Iris pigment epithelial cell (primary cell): ENCODE data around the gene PRKCE.

Experiments used
- DNase-seq: peaks from one replicate; pipeline ENCODE4 v3.0.0-alpha.2; 2011; ENCODE audit warnings: low read depth

Gene PRKCE

DNA sequence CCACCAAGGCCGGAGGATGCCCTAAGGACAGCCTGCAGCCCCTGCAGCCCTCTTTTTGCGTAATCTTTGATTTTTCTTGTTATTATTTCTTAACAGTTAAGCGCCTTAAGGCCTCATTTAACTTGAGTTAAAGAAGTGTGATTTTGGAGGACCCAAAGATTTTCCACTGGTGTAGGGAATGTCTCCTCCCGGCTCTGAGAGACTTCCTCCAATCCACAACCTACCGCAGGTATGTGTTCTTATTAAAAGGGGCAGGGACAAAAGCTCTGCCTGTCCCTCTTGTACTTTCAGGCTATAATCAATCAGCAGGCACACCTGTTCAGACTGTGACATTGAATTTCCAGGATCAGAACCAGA is 285.1 kb downstream of the PRKCE start:
- no peak for DNase-seq

DNA sequence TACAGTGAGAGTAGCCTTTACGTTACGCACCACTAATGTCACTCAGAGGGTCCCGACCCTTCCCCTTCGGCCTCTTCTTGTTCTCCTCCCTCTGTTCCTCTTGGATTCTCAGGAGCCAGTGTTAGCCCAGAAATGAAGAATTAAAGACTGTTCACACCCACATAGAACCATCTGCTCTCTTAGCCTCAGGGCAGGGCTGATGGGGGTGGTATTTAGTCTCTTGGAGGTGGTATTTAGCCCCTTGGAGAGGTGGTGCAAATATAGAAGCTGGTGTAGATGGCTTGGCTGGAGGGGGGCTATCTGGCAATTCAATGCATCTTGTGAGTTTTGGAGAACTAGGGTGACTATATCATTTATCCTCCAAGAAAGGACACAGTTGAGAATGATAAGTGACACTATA is 286.5 kb downstream of the PRKCE start:
- DNase-seq: no peak

DNA sequence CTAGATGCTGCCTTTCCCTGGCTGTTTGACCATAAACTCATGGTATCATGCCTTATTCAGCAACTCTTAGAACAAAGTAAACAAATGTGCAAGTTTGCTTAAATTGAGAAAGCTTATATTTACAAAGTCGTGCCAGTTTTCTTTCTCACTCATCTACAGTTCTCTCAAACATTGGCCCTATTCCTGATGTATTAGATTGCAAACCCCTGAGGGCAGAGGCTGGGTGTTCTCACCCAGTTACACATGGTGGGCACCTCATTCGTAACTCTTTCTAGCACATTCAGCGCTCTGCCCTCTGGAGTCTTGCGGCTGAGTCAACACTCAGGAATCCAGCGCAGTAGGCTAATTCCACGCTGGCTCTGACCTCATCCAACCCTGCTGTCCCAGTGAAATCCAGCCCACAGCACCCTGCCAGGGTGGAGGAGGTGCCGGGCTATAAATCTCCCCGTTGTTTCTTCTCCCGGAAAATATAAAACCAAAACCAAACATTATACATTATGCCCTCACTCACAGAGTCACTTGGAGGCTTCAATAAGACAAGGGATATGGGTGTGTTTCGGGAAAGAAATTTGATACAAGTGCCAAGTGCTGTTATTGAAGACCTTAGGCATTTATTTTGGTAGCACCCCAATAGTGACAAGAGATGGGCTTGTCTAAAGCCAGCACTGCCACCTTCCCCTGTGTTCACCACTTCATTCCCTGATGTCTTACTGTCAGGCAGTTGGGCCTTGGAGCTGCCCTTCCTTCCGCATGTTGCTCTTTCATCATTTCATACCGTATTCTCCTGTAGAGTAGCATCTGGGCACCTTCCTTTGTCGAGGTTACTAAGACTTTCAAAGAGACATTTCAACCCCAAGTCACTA is 287.4 kb downstream of the PRKCE start:
- peak; percentile 96 for DNase-seq

DNA sequence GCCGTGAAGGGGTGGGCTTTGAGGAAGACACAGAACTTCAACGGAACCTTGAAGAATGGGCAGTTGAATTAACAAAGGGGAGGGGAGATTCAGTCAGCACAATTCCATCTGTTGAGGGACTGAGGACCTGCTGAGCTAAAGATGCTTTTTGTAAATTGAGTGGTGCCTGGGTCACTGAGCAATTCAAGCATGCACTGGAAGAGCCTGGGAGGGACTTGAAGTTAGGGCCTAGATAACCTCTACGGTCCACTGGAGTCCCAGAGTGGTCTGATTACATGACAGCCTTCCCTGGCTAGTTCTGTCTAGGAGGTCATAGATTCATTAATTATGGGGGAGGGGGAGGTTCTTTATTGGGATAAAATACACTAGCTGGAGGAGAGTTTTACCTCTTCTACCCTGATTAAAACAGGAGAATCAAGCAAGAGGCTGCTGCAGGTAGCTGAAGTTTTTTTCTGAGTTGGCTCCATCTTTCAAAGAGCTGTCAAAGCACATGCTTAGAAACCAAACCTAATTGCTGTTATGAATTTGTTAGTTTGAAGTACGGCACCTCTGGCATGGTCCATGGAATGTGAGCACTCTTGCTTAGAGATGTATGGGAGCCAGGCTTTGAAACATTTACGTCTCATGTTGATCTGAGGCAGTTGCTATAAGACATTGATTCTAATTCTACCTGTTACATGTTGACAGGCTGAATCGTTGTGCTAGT is 290.2 kb downstream of the PRKCE start:
- DNase-seq: no peak

DNA sequence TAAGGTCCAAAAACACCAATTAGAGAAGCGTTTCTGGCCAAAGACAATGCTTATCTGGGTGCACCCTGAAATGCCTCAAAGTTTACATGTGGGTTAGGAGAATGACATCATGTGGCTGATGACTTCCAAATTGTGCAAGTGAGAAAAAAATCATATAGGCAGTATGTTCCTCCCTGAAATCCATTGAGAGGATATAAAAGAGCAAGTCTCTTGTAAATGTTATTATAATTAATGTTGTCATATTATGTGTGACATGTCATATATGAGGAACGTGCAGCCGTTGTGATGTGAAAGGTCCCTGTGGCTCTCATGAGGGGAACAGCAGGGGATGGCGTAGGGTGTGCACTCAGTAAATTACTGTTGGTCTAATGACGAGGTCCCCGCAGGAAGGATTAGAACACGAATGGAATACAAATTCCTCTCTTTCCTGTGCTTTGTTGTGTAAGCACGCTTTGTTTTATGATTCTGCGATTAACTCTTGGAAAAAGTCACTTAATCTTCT is 290.8 kb downstream of the PRKCE start:
- peak; percentile 71 for DNase-seq

DNA sequence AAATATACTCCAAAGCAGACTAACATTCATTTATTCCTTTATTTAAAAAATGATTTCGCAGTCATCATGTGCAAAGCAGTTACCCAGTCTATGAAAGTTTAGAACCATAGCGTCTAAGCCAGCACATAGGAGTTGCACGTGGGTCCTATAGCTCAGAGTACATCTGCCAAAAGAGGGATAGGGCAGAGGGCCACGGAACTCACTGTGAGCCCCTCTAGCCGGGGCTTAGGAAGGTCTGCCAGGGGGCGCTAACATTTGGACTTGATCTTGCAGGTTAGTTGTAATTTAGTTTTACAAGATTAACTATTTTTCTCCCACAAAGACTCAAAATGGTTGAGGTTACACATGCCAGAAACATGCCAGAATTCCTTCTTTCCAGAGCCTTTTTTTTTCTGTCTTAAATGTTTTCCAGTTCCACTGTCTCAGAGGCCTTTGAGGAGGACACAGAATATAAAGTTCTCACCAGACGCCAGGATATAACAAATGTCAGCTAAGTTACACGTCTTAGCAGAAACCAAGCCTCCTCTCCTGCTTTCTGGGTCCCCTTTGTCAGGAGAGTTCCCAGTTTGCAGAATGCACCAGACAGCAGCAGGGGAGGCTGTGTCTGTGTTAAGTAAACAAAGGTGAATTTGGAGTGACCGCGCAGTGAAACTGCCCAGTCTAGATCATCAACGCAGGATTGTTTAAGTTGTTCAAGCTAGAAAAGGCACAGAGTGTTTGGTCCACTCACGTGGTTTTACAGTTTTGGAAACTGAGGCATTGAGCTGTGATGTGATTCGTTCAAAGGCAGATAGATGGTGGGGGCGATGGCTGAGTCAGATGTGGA is 292.0 kb downstream of the PRKCE start:
- no peak for DNase-seq

DNA sequence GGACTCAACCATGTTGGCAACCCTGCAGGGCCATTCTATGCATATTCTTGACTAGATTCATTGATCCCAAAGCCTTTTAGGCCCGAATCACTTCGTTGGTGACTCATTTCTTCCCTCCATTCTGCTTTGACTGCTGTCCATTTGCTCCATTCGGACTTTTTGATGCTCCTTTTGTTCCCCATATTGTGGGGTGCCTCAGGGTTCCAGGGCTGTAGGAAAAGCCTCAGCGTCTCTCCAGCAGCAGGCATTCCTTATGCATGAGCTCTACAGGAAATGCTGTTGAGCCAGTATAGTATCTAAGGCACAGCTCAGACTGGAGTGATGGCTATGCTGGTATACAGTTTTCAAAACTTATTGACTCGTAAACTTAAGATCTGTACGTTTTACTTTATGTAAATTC is 292.6 kb downstream of the PRKCE start:
- peak; percentile 86 for DNase-seq

DNA sequence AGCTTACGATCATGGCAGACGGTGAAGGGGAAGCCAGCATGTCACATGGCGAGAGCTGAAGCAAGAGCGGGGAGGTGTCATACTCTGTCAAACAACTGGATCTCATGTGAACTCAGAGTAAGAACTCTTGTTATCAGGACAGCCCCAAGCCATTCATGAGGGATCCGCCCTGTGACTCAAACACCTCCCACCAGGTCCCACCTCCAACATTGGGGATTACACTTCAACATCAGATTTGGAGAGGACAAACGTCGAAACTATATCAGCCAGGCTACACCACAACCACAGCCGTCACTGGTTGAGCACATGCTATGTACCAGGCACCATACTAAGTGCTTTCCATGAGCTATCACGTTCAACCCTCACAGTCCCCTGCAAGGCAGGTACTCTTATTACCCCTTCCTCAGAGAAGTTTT is 293.8 kb downstream of the PRKCE start:
- no peak for DNase-seq

DNA sequence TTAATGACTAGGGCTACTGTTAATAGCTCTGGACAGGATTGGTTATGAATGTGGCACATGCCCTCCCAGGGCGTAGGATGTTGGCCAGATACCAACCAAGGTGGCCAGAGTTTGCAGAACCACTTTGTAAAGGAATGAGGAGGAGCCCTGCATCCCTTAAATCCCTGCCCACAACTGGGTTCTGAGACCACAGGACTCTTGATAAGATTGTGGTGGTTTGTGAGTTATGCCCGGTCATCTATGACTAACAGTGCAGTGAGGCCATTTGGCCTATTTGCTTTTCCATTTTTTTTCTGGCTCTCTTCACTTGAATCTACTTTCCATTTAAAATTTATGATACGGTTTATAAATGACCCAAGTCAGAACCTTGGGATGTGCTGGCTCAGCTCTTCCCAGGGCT is 294.5 kb downstream of the PRKCE start:
- peak; percentile 87 for DNase-seq

DNA sequence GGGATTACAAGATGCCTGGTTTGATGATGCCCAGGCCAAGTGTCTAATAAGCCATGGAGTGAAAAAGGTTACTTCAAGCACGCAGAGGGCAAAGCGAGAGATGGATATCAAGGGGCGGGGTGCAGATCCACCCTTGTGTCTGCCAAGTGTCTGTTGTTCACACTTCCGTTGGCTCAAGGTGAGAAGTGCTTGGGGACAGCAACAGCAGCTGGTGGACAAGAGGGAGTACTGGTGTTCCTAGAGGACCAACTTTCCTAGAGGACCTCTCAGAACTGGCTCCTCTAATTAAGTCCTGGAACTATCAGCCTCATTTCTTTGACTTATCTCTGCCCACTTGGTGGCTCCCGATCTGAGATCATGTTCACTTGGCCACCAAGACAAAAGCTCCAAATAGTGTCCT is 299.1 kb downstream of the PRKCE start:
- DNase-seq: no peak

DNA sequence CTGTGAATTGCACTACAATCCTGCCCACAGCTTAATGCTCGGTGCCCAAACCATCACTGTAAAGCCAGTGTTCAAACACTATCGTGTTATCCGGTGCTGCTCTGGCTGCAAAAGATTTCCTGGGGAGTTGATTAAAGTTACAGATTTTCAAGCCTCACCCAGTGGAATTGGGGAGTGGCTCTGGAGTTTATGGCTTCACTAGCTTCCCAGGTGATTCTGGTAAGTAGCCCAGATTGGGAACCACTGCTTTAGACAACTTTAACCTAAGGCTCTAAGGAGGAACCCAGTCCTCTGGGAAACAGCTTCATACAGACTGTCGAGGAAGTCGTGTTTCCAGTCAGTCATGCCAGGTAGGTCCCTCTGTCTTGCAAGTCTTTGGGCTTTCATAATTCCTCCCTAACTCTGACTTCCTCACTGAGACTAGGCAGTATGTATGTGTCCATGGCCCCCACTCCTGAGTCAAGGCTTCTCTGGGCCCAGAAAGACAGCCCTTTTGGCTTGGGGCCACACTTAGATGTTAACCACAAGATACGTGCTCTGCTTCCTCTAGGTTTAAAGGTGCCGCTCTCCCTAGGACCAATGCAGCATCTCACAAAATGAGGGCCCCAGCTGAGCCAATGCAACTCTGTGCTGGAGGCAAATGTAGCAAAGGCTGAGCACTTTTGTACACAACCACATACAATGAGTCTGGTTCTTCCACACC is 299.7 kb downstream of the PRKCE start:
- DNase-seq: no peak

DNA sequence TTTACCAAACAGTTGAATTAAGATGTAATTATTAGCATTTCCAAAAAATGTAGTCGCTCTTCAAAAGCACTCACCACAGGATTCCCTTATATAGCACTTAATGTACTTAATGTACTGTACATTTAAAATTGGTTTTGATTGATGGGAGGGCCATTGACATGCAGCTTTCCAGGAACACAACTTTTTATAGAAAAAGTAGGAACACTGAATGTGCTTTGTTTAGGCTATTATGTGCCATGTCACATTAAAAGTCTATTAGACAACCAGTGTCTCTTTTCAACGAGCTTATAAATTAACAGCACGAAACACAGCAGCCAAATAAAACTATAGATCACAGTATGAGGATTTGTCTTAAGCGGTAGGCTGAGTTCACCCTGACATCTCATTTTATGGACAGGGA is 301.1 kb downstream of the PRKCE start:
- no peak for DNase-seq

DNA sequence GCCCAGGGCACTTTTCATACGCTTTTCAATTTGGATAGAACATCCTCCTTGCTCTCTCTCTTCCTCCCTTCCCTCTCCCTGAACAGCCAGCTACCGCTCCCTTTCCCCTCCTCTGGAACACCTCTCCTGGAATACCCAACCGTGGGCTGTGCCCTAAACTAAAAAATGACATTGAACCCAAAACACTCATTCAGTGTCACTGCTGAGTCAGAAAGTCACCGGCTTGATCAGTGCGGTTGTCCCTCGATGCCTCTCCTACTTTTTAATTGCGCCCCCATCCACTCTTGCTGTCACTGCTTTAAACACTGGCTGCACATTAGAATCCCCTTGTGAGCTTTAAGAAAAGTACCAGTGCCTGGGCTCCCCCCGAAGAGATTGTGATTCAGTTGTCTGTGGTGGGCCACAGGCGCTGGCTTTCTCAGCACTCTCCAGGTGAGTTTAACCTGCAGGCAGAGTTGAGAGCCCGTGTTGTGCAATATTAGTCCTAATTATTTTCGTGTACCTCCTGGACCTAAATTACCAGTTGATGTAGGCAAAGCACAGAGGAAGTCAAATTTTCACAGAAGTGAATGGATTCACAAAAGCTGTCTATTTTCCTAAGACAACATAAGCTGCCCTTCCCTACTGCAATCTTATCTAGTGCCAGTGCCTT is 302.0 kb downstream of the PRKCE start:
- DNase-seq: no peak

DNA sequence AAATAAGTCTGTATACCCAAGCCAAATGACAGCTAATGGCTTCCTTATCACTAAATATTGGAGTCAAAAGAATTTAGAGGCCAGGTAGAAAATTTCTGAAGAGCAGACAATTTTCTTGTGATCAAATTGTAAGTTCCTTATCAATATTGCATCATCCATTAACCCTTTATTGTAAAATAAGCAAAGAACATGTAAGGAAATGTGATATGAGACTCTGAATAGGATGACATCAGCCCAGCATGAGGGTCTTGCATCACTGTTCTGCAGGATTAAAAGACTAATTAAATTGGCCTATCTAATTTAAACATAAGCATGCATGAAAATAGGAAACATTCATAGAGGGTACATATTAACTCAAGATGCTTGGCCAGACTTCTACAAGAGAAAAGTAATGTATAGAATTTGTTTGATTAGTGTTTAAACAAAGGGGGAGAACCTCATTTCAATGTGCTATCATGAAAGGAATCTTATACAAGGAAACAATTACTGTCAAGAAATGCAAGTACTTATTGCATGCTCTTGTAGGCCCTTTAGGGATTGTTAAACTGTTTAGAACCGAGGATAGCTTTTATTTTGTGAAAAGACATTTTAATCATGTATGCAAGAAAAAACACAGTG is 302.9 kb downstream of the PRKCE start:
- no peak for DNase-seq

DNA sequence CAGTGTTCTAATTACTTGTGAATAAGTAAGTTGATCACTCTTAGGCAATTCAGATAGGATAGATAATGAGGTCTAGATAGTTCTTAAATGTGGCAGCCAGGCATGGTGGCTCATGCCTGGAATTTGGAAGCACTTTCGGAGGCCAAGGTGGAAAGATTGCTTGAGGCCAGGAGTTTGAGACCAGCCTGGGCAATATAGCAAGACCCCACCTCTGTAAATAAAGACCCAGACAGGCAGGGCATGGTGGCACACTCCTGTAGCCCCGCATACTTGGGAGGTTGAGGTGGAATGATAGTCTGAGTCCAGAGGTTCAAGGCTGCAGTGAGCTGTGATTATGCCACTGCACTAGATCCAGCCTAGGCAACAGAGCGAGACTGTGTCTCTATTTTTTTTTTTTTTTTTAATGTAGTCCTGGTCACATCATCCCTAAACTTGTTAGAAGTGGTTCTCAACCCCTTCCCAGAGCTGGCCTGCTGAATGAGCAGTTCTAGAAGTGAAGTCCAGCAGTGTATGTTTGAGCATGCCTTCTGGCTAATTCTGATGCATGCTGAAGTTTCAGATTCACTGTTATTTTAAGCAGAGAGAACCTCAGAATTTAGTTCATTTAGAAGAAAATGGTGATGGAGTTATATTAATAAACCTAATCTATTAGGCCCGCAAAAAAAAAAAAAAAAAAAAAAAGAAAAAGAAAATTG is 306.2 kb downstream of the PRKCE start:
- DNase-seq: no peak

DNA sequence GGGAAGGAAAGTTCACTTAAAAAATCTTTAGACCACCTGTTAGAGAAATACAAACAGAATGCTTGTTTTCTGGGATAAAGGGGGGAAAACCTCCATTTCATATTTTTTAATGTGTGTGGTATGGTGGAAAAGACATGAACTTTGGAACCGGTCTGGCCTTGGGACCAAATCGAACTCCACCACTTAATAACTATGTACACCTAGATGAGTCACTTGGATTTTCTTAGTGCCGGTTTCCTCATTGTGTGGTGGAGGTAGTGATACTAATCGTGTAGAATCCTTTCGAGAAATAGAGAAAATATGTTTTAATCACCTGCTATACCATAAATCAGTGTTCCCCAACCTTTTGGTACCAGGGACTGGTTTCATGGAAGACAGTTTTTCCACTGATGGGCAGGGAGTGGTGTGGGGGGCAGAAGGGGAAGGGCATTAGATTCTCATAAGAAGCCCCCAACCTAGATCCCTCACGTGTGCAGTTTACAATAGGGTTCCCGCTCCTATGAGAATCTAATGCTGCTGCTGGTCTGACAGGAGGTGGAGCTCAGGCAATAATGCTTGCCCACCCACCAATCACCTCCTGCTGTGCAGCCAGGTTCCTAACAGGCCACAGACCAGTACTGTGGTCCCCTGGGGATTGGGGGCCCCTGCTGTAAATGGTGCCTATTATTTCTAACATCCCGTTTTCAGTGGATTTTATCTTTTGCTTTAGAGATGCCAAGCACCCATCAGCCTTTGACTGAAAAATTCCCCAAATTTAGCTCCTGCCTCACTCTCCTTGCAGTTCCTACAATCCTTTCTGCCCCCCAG is 308.8 kb downstream of the PRKCE start:
- no peak for DNase-seq

DNA sequence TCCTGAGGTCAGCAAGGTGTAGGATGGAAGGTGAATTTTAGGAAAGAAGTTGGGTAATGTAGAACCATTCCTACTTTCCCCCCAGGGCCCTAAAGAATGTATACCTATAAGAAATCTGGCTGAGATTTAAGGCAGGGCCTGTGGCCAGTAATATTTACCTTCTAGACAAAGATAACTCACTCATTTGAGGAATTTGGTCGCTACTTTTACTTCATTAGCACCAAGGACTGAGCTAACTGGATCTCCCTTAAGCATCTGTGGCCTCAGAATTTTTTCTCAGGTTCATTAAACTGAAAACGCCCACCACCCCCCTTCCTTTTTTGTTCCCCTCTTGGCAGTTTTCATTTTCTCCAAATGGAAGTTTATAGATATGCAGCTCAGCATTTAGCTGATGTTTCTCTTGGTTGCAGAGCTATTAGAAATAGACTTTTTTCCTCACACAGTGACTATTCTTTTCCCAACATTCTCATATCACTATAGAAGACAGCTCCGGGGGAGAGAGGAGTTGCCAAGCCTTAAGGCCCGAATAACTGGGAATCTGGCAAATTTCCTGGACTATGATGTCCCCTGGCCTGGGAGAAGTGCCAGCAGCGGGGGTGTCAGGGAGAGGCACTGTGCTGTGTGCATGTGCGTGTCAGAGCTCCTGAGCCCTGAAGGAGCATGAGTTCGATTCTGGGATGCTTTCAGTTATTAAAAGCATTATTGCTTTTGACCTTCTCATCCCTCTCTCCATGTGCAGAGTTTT is 310.9 kb downstream of the PRKCE start:
- peak; percentile 28 for DNase-seq

DNA sequence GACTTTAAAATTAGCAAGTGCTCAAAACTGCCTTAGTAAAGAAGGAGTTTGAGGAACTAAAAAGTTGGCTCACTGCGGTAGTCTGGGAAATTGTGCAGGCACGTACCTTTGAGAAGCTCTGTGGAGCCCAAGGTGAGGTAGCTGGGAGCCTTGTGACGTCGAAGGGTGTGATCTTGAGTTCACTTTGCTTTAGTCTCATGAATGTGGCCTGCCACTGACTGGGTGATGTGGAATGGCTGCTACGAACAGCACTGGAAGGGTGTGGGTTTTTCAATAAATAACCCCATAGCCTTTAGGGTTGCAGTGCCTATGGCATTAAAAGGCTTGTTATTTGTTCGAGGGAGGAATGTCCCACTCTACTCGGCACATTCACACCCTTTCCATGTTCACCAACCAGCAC is 312.3 kb downstream of the PRKCE start:
- no peak for DNase-seq
